Stimulated activated CD4-positive, alpha-beta T cell treated with anti-CD3 and anti-CD28 coated beads, Interleukin-12 subunit alpha, Interleukin-12 subunit beta, amount 100 ng/mL, for 48 hours (primary cell): ENCODE data around the gene IL1RAP.
"Not testable (repeated sequence)": the region's sequence is repeated elsewhere in the genome, so short reads cannot be mapped to it uniquely, and the experiment has no call there.

Source experiments
- DNase-seq, 3 donors: peaks; one replicate each; pipeline ENCODE4 v3.0.0-alpha.2; 2020; ENCODE audit warnings: low read depth in 2 of 3, low spot score in 1 of 3

IL1RAP gene, protein sequence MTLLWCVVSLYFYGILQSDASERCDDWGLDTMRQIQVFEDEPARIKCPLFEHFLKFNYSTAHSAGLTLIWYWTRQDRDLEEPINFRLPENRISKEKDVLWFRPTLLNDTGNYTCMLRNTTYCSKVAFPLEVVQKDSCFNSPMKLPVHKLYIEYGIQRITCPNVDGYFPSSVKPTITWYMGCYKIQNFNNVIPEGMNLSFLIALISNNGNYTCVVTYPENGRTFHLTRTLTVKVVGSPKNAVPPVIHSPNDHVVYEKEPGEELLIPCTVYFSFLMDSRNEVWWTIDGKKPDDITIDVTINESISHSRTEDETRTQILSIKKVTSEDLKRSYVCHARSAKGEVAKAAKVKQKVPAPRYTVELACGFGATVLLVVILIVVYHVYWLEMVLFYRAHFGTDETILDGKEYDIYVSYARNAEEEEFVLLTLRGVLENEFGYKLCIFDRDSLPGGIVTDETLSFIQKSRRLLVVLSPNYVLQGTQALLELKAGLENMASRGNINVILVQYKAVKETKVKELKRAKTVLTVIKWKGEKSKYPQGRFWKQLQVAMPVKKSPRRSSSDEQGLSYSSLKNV

DNA sequence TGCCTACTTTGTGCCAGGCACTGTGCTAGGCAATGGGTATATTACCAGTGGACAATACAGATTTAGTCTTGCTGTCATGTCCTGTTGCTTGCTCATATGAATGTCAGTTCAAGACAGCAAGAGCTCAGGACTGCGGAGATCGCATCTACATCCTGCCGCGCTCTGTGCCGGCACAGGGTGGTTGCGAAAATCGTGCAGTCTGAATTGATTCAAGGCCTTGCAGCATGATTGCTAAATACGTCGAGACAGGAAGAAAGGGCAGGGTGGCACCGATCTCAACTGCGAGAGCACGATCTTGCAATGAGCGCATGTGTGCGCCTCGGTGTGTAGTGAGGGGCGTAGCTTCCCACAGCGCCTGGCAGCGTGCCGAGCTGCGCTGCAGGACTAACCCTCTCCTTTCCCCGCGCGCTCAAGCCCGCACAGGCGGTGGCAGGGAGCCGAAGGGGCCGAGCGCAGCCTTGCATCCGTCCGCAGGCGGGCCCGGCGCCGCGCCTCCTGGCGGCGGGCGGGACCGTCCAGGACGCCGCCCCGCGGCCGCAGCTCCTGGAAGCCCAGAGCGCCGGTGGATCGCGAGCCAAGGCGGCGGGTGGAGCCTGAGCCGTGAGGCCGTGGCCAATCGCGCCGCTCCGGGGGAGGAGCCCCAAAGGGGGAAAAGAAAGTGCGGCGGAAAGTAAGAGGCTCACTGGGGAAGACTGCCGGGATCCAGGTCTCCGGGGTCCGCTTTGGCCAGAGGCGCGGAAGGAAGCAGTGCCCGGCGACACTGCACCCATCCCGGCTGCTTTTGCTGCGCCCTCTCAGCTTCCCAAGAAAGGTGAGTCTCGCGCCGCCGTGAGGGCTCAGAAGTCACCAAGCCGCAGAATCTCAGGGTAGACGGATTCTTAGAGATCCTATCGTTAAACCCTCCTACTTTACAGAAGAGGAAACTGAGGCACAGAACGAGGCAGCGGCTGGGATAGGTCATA is at the start of gene IL1RAP:
TSS of gene IL1RAP (plus strand) at position 677 of the 962 bp plus-strand sequence. CDS start 50,205 bp downstream, outside the sequence.
- DNase-seq, result peak; percentile 69 to 83 (median 73)

DNA sequence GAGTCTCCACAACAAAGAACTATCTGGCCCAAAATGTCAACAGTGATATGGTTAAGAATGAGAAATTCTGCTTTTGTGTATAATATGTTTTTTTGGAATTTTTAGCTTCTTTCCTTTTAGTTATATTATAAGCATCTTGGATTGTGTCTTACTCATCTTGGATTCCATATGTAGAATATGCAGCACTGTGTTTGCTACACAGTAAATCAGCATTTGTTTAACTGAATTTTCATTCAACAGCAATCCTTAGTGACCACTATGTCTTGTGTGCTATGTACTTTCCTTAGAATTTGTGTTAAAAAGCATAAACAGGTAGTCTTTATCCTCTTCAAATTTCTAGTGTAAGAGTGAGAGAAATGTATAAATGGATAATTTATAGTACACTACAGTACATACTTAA is 46.0 kb upstream of the IL1RAP start:
- no peak for DNase-seq

DNA sequence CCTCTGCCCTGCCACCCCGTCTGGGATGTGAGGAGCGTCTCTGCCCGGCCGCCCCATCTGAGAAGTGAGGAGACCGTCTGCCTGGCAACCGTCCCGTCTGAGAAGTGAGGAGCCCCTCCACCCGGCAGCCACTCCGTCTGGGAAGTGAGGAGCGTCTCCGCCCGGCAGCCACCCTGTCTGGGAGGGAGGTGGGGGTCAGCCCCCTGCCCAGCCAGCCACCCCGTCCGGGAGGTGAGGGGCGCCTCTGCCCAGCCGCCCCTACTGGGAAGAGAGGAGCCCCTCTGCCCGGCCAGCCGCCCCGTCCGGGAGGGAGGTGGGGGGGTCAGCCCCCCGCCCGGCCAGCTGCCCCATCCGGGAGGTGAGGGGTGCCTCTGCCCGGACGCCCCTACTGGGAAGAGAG is 40.6 kb upstream of the IL1RAP start:
- not testable (repeated sequence) for DNase-seq

DNA sequence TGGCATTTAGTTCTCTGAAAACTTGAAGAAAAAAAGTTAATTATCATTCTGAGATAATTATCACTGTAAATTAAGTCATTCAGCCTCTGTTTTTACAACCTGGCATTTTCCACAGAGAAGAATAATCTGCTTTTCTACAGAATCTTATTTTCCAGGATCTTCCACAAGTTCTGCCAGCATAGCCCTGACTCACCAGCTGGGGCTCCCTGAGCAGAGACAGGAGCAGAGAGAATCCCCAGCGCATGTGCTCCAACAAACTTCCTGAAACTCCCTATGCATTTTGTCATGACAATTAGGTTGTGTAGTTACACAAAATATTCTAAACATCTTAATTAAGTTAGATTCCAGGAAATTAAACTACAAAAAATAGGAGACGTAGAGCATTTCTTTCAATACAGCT is 32.1 kb upstream of the IL1RAP start:
- no peak for DNase-seq

DNA sequence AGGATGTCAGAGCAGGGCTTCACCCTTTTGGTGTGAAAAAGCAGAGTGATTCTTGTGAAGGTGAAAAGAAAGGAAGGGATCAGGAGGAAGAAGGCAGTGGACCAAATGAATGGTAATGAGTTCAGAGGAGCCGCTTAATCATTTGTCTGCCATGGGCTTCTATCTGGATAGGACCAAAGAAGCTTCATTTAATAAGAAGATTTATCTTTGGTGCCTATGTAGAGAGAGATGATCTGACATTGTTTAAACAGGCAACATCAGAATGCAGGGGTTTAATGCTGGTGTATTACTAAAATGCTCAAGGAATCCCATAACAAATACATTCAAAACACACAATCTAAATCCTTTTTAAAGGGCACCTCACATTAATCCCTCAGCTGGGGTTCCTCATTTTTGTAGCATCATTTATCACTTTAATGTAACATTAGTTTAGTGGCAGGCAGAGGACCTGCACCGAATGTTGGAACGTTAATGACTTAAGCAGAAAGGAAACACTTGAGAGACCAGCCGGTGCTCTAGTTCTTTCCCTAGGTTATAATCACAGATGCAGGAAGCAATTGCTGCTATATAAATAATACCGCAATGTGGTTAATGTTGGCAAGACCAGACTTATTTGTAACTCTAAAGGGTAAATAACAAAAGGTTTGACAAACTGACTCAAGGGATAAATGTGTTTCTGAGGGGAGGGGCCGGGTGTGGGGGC is 27.9 kb upstream of the IL1RAP start:
- DNase-seq, result no peak

DNA sequence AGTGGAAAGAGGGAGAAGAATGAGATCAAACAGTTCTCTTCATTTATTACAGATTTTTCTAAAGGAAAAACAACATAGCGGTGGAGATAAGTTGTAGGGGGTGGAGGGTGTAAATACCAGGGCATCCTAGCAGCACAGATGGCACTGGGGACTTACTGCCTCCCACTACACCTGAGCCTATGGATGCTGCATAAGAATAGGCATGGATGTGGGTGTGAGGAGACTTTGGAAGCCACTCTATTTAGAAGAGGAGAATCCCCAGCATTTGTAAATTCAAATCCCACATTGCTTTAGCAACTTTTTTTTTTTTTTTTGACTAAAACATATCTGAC is 27.4 kb upstream of the IL1RAP start:
- DNase-seq, result no peak

DNA sequence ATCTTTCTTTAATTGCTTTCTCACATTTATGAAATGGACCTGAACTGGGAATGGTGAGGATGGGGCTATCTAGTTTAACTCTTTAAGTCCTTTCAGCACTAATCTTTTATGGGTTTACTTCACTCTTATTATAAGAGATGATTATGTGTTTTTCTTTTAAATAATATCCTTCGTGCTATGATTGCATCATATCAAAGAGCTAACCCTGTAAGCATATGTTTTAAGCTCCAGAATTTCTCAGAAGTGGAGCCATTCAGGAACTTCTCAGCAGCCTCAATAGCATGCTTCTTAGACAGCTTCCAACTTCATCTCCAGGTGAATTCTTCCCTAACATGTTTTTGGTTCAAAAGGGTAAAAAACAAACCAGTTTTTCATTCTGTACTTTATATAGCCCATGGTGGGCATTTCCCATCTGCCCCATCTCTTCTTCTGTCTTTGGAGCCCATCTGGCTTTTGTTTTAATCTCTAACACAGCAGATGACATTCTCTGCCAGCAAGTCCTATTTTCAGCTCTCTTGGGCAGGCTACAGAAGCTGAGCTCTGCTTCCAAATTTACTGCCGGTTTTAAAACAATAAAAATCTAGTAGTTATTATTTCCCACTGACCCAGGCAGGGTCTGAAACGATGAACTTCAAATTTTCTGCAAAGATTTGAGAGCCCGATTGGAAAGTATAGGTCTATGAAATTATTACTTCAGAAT is 26.8 kb upstream of the IL1RAP start:
- DNase-seq, result no peak

DNA sequence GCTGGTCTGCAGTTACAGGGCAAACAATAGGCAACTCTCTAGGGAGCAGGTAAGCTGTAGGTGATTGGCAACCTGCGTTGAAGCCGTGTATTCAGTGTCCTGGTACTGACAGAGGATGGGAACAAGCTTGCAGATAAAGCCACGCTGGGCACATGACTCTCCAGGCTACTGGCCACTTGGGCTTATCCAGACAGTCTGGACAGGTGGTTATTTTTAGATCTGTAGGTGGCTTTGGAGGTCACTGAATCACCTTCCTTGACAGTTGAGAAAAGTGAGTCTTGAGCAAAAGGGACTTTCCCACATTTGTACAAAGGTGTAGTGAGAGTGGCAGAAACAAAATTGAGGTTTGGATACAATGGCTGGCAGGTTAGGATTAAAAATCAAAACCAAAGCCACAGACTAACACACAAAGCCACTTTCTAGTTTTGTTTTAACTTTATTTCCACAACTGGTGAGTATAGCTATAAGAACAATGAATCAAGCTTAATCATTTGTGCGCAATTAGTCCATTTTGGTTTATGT is 22.3 kb upstream of the IL1RAP start:
- peak in 1 of 3 donors; percentile 37 for DNase-seq

DNA sequence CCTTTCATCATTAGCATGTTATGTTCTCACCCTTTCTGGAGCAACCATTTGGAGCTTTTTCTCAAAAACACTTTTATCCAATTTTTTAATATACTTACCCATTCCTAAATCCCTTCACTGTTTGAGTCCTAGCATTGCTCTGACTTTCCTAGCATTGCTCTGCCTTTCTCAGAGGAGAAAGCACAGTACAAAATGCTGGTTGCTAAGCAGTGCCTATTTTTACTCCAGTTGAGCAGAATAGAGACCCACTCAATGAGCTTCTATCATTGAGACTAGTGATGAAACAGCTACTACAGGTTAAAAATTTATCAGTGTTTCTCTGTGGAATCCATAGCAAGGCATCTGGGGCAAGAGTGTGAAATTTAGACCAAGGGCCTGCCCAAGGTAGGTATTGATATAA is 21.8 kb upstream of the IL1RAP start:
- no peak for DNase-seq

DNA sequence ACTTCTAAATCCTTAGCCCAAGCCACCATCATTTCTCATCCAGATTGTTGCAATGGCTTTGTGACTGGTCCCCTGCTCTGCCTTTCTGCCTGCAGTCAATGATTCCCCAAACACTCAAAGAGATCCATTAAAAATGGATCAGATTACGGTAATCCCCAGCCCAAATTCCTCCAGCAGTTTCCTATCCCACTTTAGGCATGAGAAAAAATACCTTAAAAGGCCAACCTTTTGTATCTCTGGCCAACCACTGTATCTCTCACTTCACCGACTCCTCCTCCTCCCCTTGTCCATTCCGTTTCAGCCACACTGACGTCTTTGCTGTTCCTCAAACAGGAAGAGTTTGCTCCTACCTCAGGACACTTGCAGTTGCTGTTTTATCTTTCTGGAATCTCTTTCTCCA is 20.9 kb upstream of the IL1RAP start:
- DNase-seq, result no peak

DNA sequence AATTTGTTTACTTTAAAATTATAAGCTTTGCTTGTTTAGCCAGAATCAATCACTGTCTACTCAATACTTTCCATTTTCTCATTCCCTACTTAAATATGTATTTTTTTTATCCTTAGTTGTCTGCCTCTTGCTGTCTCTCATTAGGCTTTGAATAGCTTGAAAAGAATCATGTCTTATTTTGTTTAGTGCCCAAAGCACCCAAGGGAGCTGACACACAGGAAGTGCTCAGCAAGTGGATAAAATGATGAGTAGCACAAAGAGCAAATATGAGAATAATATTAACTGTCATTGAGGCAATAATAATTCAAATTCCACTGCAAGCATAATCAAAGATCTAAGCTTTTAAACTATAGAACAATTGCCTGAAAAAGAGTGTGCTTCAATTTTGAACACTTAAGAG is 19.0 kb upstream of the IL1RAP start:
- no peak for DNase-seq

DNA sequence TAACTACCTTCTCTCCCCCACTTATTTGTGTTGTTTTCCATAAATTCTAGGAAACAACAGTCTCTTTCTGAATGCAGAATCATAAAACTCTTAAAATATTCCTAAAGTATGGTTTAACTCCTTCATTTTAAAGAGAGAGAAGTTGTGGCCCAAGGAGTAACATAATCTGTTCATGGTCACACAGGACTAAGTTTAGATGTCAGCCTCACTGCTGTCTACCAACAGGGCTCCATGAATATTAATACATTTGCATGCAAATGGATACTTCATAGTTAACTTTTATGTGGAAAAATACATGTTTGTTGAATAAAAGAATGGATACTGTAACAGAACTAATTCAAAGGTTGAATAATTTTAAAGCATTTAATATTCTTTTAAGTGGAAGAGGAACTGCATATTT is 18.5 kb upstream of the IL1RAP start:
- DNase-seq, result no peak

DNA sequence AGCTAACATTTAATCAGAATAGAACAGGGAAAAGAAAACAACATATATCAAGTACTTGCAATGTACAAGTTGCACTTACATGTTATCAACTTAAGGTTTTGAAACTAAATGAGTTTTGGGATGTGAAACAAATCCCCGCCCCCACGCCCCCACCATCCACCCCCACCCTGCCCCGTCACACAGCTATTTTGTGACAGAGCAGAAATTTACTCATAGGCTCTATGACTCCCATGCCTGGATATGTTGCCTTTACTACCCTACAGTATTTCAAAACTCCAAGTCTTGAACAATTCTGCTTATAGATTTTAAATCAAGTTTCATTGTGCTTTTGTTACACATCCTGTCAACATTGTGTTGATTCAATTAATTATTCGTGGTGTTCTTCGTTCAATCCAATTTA is 18.1 kb upstream of the IL1RAP start:
- no peak for DNase-seq

DNA sequence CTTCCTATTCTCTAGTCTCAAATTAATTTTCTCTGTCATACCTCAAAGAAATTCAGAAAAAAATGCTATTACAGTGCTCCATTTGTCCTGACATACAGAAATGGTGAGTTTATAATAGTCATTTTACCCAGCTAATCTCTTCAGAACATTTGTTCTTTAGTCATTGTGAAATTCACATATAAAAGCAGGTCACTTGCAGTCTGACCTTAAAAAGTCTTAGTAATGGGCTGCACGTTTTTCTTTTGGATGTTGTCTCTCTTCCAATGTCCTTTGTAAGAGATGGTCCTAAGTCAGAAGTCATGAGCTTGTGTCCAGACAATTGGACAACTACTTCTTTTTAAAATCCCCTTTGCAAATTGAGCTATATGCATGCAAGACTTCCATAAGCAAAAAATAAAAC is 17.0 kb upstream of the IL1RAP start:
- no peak for DNase-seq

DNA sequence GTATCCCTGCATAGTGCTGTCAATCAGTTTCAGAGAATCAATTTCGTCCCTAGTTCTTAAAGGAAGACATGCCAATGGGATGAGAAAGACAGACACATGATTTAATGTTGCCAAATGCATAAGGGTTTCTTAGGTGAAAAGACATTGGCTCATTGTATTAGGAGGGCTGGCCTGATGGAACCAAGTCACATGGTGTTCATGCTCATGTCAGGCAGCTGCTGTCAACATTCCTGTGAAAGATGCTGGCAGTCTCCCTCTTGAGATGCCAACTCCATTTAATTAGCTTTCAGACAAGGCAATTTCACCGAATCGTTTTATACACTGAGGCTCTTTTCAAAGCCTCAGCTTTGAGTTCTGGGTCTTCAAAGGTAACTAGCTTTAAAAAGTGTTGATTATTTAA is 16.1 kb upstream of the IL1RAP start:
- DNase-seq, result no peak

DNA sequence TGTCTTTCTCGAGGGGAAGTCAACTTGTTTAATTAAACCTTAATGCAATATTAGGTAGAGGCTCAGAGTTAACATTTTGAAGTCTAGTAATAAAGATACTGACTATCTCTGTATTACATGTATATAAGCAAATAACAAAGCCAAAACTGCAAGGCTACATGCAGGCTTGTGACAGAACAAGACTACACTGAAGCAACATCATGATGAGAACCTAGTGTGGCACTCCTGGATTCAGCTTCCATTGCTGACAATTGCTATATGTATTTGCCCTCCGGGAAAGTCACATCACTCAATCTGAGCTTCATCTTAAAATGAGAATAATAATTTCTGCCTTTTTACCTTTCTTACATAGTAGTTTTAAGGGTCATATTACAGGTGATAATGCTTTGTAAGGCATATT is 15.6 kb upstream of the IL1RAP start:
- no peak for DNase-seq

DNA sequence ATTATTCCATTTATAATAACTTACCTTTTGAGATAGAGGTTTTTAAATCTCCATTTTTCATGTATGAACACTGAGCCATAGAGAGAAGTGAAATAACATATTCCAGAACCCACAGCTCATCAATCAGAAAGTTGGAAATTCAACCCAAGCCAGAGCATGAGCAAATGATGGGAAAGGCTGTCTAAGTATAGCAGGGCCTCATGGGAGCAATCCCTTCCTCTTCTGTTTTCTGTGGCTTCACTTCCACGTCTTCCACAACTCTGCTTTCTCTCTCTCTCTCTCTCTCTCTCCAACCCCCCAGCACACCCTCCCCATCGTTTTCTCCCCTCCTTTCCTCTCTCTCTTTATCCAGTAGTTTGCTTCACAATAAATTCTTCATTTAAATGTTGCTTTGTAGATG is 14.8 kb upstream of the IL1RAP start:
- DNase-seq, result no peak

DNA sequence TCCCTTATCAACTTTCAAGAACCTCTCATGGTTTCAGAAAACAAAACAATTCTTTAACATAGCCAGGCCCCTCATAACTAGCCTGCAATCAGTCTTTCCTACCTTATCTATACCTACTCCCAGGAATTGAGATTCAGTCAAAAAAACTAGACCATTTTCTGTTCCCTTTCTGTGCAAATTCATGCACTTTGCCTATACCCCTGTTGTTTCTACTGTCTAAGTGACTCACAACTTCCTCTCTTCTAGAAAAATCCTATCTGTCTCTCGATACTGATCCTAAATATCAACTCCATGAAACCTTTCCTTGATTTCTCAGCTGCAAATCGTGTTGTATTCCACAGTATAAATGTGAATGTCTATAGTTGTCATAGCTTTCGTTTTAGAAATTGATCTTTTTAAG is 10.9 kb upstream of the IL1RAP start:
- no peak for DNase-seq

DNA sequence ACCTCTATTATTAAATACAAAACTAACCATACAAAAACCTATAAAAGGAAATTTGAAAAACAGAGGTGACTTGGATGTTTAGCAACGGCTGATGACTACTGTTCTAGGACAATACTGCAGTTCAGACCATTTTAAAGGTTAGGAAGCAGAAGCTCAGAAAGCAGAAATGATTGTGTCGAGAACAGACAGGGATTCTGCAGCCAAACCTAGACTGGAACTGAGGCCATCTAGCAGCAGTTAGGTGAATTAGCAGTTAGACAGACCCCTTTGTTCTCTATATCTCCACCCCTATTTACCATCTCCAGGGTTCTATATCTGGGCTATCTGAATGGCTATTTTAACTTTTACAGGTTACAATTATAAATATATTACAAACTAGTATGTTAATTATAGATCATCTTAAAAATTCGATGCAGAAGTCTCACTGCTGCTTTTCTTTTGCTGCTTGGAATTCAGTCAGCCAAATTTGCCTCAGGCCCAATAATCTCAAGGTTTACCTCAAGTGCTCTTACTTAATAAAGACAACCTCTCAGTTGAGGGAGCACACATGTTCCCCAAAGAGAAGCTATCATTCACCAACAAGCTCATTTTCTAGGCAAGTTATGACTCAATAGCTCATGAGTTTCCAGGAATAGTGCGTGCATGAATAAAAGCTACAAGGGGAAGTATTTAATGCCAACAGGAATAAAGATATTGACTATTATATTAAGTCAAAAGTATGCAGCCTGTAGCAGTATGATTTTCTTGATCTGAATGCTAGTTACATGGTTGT is 9.3 kb upstream of the IL1RAP start:
- no peak for DNase-seq
